Adrenal gland (tissue), 5 donors: ENCODE data around the gene VSIG2.

Experiments
- POLR2A ChIP-seq, 2 donors: fragments of 450-650 bp; IDR thresholded peaks; one replicate each; pipeline ENCODE4 v1.6.1; 2017; ENCODE audit warnings: antibody characterized with exemption in 2 of 2, mild to moderate bottlenecking in 2 of 2, moderate library complexity in 1 of 2
- TF ChIP-seq, protein P1 (sequence below), 6 experiments: fragments of 450-650 bp in 4 of 6; fragments of 200-600 bp in 2 of 6; sonication (generic) in 1 of 6; IDR thresholded peaks; 1 replicate in 5 of 6; 2 replicates in 1 of 6; pipeline versions ENCODE4 v1.5.1 to v1.8.0; 2016 to 2021; ENCODE audit warnings: antibody characterized with exemption in 6 of 6, mild to moderate bottlenecking in 2 of 6, moderate library complexity in 1 of 6
- donor health status: DM: no; HTN: no; CAD: no.

DNA sequence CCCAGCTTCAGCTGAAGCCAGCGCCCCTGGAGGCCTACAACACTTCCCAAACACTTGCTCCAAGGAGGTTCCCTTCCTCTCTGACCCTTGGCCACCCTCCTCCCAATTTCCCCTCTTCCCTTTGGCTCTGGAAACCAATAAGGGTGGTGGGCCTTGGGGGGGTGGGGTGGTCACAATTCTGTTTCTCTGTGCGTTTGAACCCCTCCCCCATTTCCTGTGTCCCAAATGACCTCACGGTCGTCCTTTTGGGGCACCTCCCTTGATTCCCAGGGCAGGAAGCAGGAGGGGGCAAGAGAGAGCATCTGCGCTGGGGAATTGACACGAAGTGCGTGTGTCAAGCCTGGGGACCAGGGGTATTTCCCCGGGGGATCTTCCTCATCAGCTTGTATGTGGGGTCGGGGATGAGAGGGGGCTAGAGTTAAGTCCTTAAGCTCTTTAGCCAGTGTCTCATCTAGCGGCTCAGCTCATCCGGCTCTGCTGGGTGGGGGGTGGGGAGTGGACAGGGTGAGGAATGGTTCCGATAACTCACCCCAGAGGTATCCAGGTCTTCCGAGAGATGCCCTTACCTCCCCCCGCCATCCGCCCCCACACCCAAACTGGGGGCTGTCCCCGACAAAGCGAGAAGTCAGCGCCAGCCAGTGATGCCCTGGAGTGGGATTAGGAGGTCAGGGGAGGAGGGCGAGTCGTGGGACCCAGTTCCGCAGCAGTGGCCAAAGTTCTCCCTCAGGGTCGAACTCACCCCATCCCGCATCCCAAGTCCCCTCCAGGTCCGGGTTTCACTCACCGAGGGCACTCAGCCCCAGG, 9.4 kb upstream of the VSIG2 start:
- TF ChIP-seq, protein P1, sequence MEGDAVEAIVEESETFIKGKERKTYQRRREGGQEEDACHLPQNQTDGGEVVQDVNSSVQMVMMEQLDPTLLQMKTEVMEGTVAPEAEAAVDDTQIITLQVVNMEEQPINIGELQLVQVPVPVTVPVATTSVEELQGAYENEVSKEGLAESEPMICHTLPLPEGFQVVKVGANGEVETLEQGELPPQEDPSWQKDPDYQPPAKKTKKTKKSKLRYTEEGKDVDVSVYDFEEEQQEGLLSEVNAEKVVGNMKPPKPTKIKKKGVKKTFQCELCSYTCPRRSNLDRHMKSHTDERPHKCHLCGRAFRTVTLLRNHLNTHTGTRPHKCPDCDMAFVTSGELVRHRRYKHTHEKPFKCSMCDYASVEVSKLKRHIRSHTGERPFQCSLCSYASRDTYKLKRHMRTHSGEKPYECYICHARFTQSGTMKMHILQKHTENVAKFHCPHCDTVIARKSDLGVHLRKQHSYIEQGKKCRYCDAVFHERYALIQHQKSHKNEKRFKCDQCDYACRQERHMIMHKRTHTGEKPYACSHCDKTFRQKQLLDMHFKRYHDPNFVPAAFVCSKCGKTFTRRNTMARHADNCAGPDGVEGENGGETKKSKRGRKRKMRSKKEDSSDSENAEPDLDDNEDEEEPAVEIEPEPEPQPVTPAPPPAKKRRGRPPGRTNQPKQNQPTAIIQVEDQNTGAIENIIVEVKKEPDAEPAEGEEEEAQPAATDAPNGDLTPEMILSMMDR (IDR thresholded peaks at IDR 0.05): no peak
- TF ChIP-seq POLR2A (IDR thresholded peaks at IDR 0.05): no peak
